Measurements from ENCODE around the gene PPME1. TPM values are rescaled to one million over a fixed set of nuclear protein-coding genes. Genes with fewer than 3 reads are reported as not detected.

The PPME1 gene
- polyA plus RNA-seq, 3 donors = 5.2 to 12.2 (median 8.9) TPM

- H3K36me3 ChIP-seq (replicated peaks in 1 of 2; ENCODE audit: control insufficient read depth in 1 of 2, insufficient read depth in 2 of 2, low read length in 2 of 2) = peaks cover 6 to 57% of the 10 kb centered on the region in 2 donors
- no peak overlapping the region for H3K9ac ChIP-seq (ENCODE audit: insufficient read depth, low read length, poor library complexity, severe bottlenecking)
- no peak overlapping the region for H3K27ac ChIP-seq (ENCODE audit: low read depth in 1 of 2, low read length in 2 of 2)
- no peak for TF ChIP-seq CTCF (IDR thresholded peaks at IDR 0.05)
- intact Hi-C loops (cut with micrococcal nuclease) = no loop called here
- H3K27me3 Mint-ChIP-seq (ENCODE audit: low read depth in 3 of 3) = no peaks in the 10 kb centered on the region
- H3K27ac Mint-ChIP-seq = no peak overlapping the region
- no peaks in the 10 kb centered on the region for H3K79me2 ChIP-seq (ENCODE audit: insufficient read depth, low read length)
- no peak overlapping the region for H3K4me3 Mint-ChIP-seq
- H3K9me3 Mint-ChIP-seq = no peaks in the 10 kb centered on the region
- H3K4me1 Mint-ChIP-seq = no peaks in the 10 kb centered on the region
- H3K27me3 ChIP-seq (ENCODE audit: control insufficient read depth in 2 of 2, insufficient read depth in 2 of 2, low read length in 2 of 2) = no peaks in the 10 kb centered on the region
- no peak overlapping the region for H2AFZ ChIP-seq (ENCODE audit: insufficient read depth, low read depth, low read length, poor library complexity, severe bottlenecking)
- H4K20me1 ChIP-seq (ENCODE audit: insufficient read depth, low read length) = no peaks in the 10 kb centered on the region
- DNase-seq = no peak
- no peaks in the 10 kb centered on the region for H3K4me1 ChIP-seq (ENCODE audit: control insufficient read depth in 1 of 2, insufficient read depth in 2 of 2, low read length in 2 of 2)
- H3K36me3 Mint-ChIP-seq = peaks cover 40 to 52% of the 10 kb centered on the region in 2 donors
- no peaks in the 10 kb centered on the region for H3K9me3 ChIP-seq (replicated peaks in 1 of 2; ENCODE audit: control insufficient read depth in 1 of 2, insufficient read depth in 1 of 2, low read length in 2 of 2)
- no peak overlapping the region for H3K4me2 ChIP-seq (replicated peaks; ENCODE audit: extremely low read depth, low read length, poor library complexity, severe bottlenecking)
- H3K4me3 ChIP-seq (replicated peaks in 1 of 3; ENCODE audit: low read depth in 2 of 3, low read length in 3 of 3) = no peak overlapping the region
These were observed 11.4 kb upstream of the PPME1 start for GRCh38 chr11:74159642-74160041.

GRCh38 chr11:74162681-74163467 is 8.2 kb upstream of the PPME1 start:
- Mint-ChIP-seq H3K27ac (no peak overlapping the region), H3K4me3 (no peak overlapping the region), H3K36me3 (peaks cover 53% of the 10 kb centered on the region in 2 donors), H3K9me3 (no peaks in the 10 kb centered on the region), H3K4me1 (peaks cover 2% of the 10 kb centered on the region), H3K27me3 (ENCODE audit: low read depth in 3 of 3) (no peaks in the 10 kb centered on the region)
- Histone ChIP-seq H3K9me3 (replicated peaks in 1 of 2; ENCODE audit: control insufficient read depth in 1 of 2, insufficient read depth in 1 of 2, low read length in 2 of 2) (no peaks in the 10 kb centered on the region), H3K4me2 (replicated peaks; ENCODE audit: extremely low read depth, low read length, poor library complexity, severe bottlenecking) (no peak overlapping the region), H3K4me3 (replicated peaks in 1 of 3; ENCODE audit: low read depth in 2 of 3, low read length in 3 of 3) (no peak overlapping the region), H3K9ac (ENCODE audit: insufficient read depth, low read length, poor library complexity, severe bottlenecking) (no peak overlapping the region), H3K36me3 (replicated peaks in 1 of 2; ENCODE audit: control insufficient read depth in 1 of 2, insufficient read depth in 2 of 2, low read length in 2 of 2) (peaks cover 24 to 73% of the 10 kb centered on the region in 2 donors), H3K79me2 (ENCODE audit: insufficient read depth, low read length) (no peaks in the 10 kb centered on the region), H3K27ac (ENCODE audit: low read depth in 1 of 2, low read length in 2 of 2) (no peak overlapping the region), H3K27me3 (ENCODE audit: control insufficient read depth in 2 of 2, insufficient read depth in 2 of 2, low read length in 2 of 2) (no peaks in the 10 kb centered on the region), H3K4me1 (ENCODE audit: control insufficient read depth in 1 of 2, insufficient read depth in 2 of 2, low read length in 2 of 2) (no peaks in the 10 kb centered on the region), H4K20me1 (ENCODE audit: insufficient read depth, low read length) (no peaks in the 10 kb centered on the region), H2AFZ (ENCODE audit: insufficient read depth, low read depth, low read length, poor library complexity, severe bottlenecking) (no peak overlapping the region)
- no CpG with 5 or more reads among the region's 2 CpGs for WGBS (ENCODE audit: insufficient coverage)
- no peak for TF ChIP-seq CTCF (IDR thresholded peaks at IDR 0.05)
- intact Hi-C loops (cut with micrococcal nuclease) = no loop called here
- DNase-seq = no peak

All from CD14-positive monocyte (primary cell).